ENCODE data around the gene KLF13. TPM values are rescaled to one million over a fixed set of nuclear protein-coding genes. Genes with fewer than 3 reads are reported as not detected.
A peak's percentile ranks its signal among the peaks of the same experiment; 100 is the strongest.

The KLF13 gene
- total RNA-seq, 4 donors from 2014 or later, result 18.3 to 50.2 (median 32.9) TPM

GRCh38 chr15:31345606-31346366 lies 19.2 kb downstream of the KLF13 start:
- in situ Hi-C loops (cut with MboI; ENCODE audit: low sequenced_read_pairs in 4 of 4) (loop anchor here in 1 of 4 donors (25.0 kb wide), 1 partner anchor 383 kb away; no protein-coding TSS in a partner anchor), intact Hi-C loops (cut with DNase I; ENCODE audit: low total_unique reads) (no loop called here)
- Histone ChIP-seq H3K36me3 (no peaks in the 10 kb centered on the region), H3K27me3 (no peaks in the 10 kb centered on the region), H3K4me3 (peak overlapping the region; percentile 28 to 49 (median 39)), H3K4me1 (peaks cover 98 to 99% of the 10 kb centered on the region in 2 donors), H3K9me3 (no peaks in the 10 kb centered on the region), H3K27ac (peak overlapping the region; percentile 95 to 100 (median 97))
- peak in 1 of 2 donors; percentile 60 for DNase-seq
- ATAC-seq, result peak in 1 of 2 donors; percentile 9
- no peak for TF ChIP-seq CTCF (IDR thresholded peaks at IDR 0.05 in 4 of 5, conservative IDR thresholded peaks at IDR 0.05 in 1 of 5)
- no peak for TF ChIP-seq POLR2A (IDR thresholded peaks at IDR 0.05)

- in situ Hi-C loops (cut with MboI; ENCODE audit: low sequenced_read_pairs in 4 of 4), result loop anchor here in 1 of 4 donors (25.0 kb wide), 1 partner anchor 384 kb away; no protein-coding TSS in a partner anchor
- DNase-seq (no peak), ATAC-seq (no peak)
- no peaks in the 10 kb centered on the region for H3K36me3 ChIP-seq
- H3K27ac ChIP-seq, result peak overlapping the region; percentile 95 to 100 (median 97)
- no peaks in the 10 kb centered on the region for H3K27me3 ChIP-seq
- intact Hi-C loops (cut with DNase I; ENCODE audit: low total_unique reads), result no loop called here
- H3K4me3 ChIP-seq, result peak overlapping the region in 2 of 4 donors; percentile 38 to 40
- no peaks in the 10 kb centered on the region for H3K9me3 ChIP-seq
- H3K4me1 ChIP-seq, result peaks cover 100% of the 10 kb centered on the region in 2 donors
- TF ChIP-seq CTCF (IDR thresholded peaks at IDR 0.05 in 4 of 5, conservative IDR thresholded peaks at IDR 0.05 in 1 of 5) (no peak), POLR2A (IDR thresholded peaks at IDR 0.05) (no peak)
Measured at GRCh38 chr15:31346367-31347066, 19.9 kb downstream of the KLF13 start.

- no peak overlapping the region for H3K4me3 ChIP-seq
- H3K36me3 ChIP-seq, result no peaks in the 10 kb centered on the region
- H3K4me1 ChIP-seq, result peaks cover 100% of the 10 kb centered on the region in 2 donors
- in situ Hi-C loops (cut with MboI; ENCODE audit: low sequenced_read_pairs in 4 of 4), result loop anchor here in 1 of 4 donors (25.0 kb wide), 1 partner anchor 385 kb away; no protein-coding TSS in a partner anchor
- DNase-seq, result peak in 1 of 2 donors; percentile 36
- ATAC-seq, result no peak
- no peaks in the 10 kb centered on the region for H3K9me3 ChIP-seq
- peak overlapping the region; percentile 95 to 100 (median 97) for H3K27ac ChIP-seq
- intact Hi-C loops (cut with DNase I; ENCODE audit: low total_unique reads), result no loop called here
- no peak for TF ChIP-seq POLR2A (IDR thresholded peaks at IDR 0.05)
- no peak for TF ChIP-seq CTCF (IDR thresholded peaks at IDR 0.05 in 4 of 5, conservative IDR thresholded peaks at IDR 0.05 in 1 of 5)
- H3K27me3 ChIP-seq, result no peaks in the 10 kb centered on the region
Measured at GRCh38 chr15:31347067-31347975, 20.7 kb downstream of the KLF13 start.
